Measurements from ENCODE around the gene STK11IP.

Gene STK11IP

GRCh38 chr2:219616550-219616949, 18.9 kb downstream of the STK11IP start:
- no peak for DNase-seq (ENCODE audit: low read depth)

- no peak for DNase-seq (ENCODE audit: low read depth)
These were observed 21.1 kb downstream of the STK11IP start for GRCh38 chr2:219618733-219619122.

DNA sequence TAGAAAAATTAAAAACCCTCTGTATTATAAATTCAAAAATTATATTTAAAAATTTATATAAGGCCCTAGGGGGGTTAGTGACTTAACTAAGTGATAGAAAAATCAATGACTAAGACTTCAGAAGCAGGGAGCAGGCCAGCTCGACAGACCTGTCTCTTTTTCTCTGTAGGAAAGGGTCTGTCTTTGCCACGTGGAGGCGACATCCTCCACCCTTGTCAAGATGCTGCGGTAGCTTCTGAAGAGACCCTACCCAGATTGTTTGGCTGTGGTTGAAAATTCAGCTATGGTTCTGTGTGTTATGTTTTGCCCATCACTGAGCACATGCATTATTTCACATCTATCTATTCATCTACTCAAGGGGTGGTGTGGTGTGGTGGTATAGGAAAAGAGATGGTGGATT, 21.6 kb downstream of the STK11IP start:
- DNase-seq (ENCODE audit: low read depth) = no peak

DNA sequence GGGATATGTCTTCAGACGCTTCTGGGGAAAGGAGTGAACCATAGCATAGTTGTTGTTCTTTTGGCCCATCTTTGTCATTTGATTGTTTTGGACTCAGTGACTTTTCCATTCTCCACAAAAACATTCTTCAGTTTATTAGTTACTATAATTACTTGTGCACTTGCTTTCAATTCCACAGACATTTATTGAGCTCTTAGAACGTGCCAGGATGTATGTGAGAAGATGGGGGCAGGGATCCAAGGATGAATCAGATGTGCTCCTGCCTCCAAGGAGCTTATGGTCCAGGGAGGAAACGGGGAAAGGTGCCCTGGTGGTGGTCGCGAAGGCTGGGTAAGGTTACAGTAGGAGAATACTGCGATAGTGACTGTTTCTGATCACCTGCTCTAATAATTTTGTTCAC, 22.9 kb downstream of the STK11IP start:
- no peak for DNase-seq (ENCODE audit: low read depth)

DNA sequence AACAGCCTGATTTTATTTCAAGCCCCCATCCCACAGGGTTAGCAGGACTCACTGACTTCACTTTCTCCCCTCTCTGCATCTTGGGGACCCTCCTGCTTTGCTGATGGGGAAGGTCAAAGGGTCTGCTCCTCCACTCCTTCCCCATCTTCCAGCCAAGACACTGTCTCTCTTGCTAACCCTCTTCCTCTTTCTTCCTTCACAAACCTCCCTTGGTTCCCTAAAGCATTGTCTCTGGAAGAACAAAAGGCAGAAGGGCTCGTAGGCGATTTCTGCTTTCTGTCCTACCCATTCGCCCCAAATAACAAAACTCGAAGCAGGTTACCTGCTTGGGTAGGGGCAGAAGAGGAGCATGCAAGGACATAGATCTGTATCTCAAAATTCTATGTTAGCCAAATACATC, 24.3 kb downstream of the STK11IP start:
- DNase-seq (ENCODE audit: low read depth) = no peak

- DNase-seq (ENCODE audit: low read depth) = no peak
These were observed 24.8 kb downstream of the STK11IP start for GRCh38 chr2:219622472-219622871.

DNA sequence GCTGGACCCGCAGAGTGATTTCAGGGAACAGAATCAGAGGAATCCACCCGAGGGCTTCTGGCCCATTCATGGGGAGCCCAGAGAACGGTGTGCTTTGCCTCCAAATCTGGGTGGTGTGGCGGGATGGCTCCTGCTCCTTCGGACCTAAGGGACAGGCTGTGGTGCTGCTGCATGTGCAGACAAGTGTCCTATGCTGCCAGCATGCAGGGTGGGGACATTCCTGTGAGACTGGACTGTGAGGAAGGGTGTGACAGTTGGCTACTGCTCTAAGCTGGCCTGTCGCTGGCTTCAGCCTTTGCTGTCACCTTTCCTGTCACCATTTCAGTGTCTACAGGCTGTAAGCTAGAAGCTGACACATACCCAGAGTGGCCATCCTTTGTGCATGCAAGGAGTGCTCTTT, 26.9 kb downstream of the STK11IP start:
- no peak for DNase-seq (ENCODE audit: low read depth)

GRCh38 chr2:219625179-219625578, 27.5 kb downstream of the STK11IP start:
- DNase-seq (ENCODE audit: low read depth) = no peak

DNA sequence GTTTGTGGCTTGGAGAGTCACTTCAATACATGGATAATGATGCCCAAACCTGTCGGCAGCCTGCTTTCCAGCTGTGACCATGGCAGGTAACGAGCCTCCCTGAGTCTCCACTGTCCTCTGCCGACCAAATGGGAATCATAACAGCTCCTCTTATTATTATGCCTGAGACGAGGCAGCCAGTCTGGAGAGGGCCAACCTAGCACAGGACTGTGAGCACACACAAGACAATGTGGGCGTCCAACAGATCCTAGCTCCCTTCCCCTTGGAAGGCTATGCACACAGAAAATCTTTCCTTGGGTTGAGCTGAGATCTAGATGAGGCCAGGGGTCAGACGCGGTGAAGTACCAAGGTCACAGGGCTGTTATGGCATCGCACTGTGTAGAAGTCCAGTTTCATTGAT, 28.9 kb downstream of the STK11IP start:
- no peak for DNase-seq (ENCODE audit: low read depth)

DNA sequence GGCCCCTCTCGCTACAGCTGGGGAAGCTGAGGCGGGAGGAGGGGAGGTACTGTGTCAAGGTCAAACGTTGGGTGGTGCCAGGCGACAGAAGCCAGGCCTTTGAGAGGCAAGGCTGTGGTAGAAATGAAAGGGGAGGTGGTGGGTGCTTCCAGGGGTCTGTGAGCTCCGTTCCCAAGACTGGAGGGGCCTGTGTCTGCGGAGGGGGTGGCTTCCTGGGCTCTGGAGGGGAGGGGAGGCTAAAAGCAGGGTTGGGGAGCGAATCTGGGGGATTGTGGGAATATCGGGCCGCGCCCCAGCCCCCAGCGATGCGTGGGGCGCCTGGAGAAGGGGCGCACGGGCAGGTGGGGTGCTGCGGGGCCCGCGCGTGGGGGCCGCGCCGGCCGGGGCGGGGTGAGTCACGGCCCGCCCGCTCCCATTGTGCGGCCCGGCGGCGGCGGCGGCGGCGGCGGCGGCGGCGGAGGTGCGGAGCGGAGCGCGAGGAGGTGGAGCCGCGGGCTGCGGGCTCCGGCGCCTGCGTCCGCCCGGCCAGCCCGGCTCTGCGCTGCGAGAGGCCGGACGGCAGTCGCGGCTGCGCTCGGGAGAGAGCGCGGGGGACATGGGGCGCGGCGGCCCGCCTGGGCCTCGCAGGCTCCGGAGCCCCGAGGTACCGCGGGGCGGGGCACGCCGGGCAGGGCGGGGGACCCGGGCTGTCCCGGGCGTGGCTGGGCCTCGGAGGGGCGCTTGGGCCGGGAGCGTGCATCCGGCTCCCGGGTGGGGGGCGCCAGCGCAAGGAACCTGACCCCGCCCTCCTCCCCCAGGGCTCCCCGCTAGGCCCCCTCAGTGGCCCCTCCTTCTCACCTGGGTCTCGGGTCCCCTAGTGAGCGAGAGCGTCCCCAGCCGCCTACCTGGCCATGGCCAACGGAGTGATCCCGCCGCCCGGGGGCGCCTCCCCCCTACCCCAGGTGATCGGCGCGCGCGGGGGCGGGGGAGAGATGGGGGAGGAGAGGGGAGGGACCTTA, 29.7 kb downstream of the STK11IP start, which contains the start of gene SLC4A3:
Gene SLC4A3, plus strand, starts transcription at position 528 of the 998 bp plus-strand sequence. Its CDS starts 363 bp downstream, at position 891.
- no peak for DNase-seq (ENCODE audit: low read depth)

GRCh38 chr2:219628235-219628985, 30.8 kb downstream of the STK11IP start:
- DNase-seq (ENCODE audit: low read depth) = no peak

GRCh38 chr2:219628986-219629901, 31.6 kb downstream of the STK11IP start:
- no peak for DNase-seq (ENCODE audit: low read depth)

- DNase-seq (ENCODE audit: low read depth) = no peak
These were observed 32.5 kb downstream of the STK11IP start for GRCh38 chr2:219629976-219630695.

- DNase-seq (ENCODE audit: low read depth) = no peak
These were observed 33.2 kb downstream of the STK11IP start for GRCh38 chr2:219630770-219631405.

- no peak for DNase-seq (ENCODE audit: low read depth)
These were observed 33.8 kb downstream of the STK11IP start for GRCh38 chr2:219631406-219631891.

DNA sequence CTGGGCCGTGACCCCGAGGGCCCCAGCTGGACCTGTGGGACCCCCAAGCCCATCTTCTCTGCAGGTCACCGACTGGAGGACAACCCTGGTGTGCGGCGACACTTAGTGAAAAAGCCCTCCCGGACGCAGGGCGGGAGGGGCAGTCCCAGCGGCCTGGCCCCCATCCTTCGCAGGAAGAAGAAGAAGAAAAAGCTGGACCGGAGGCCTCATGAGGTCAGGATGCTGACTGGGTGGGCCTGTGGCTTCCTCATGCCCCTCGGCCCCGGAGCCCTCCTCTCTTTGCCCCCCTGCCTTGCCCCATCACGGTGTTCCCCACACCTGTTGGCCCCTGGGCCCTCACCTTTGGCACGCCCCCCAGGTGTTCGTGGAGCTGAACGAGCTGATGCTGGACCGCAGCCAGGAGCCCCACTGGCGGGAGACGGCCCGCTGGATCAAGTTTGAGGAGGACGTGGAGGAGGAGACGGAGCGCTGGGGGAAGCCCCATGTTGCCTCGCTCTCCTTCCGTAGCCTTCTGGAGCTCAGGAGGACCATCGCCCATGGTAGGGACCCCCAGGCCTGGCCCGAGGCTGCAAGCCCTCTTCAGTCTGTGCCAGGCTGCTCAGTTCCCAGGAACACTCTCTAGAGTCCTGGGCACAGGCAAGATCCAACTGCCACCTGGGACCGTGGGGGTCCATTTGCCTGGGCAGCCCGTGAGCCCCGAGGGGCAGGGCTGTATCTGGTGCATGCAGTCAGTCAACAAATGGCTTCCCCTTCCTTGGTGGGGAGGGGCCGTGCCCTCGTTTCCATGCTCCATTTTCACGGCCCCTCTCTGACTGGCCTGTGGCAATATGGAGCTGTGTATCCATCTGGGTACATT, 34.5 kb downstream of the STK11IP start:
- no peak for DNase-seq (ENCODE audit: low read depth)

- no peak for DNase-seq (ENCODE audit: low read depth)
These were observed 35.1 kb downstream of the STK11IP start for GRCh38 chr2:219632760-219633105.

DNA sequence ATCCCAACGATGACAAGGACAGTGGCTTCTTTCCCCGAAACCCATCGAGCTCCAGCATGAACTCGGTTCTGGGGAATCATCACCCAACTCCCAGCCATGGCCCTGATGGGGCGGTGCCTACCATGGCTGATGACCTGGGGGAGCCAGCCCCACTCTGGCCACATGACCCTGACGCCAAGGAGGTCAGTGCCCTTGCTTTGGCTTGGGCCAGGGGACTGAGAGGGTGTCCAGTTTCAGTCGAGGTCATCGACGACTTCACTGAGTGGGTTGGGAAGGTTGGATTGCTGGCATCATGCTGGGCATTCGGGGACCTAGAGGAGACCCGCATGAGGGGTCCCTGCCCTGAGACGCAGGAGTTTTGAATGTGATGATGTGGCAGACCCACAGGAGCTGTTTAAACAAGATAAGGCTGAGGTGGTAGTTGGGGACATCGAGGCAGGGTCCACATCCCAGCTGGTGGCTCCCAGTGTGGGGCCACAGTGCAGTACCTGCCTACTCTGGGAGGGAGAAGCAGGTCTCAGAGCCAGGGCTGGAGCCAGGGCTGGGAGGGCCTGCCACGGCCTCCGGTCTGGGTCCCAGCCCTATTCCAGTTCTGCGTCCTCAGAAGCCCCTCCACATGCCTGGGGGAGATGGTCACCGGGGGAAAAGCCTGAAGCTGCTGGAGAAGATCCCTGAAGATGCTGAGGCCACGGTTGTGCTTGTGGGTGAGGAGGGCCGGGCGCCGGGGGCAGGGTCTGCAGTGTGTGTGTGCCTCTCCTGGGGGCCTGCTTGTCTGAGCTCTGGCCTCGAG, 35.8 kb downstream of the STK11IP start:
- DNase-seq (ENCODE audit: low read depth) = no peak
